Mesendoderm (in vitro differentiated cells): ENCODE data around the gene VTI1A.

Experiments
- DNase-seq: peaks from one replicate; pipeline ENCODE4 v3.0.0; 2013
- H2AK5ac ChIP-seq: 2 replicates; pipeline ENCODE4 v1.6.1; 2013; ENCODE audit warnings: low read length, inconsistent platforms
- H2BK120ac ChIP-seq: 2 replicates; pipeline ENCODE4 v1.6.1; 2013; ENCODE audit warnings: low read depth, mild to moderate bottlenecking, low read length, moderate library complexity, mixed read lengths
- H2BK15ac ChIP-seq: replicated peaks from 2 replicates; pipeline ENCODE4 v1.6.1; 2013; ENCODE audit warnings: low read depth, mild to moderate bottlenecking, moderate library complexity
- H2BK5ac ChIP-seq: 2 replicates; pipeline ENCODE4 v1.6.1; 2013; ENCODE audit warnings: low read length, inconsistent platforms
- H3K18ac ChIP-seq: 2 replicates; pipeline ENCODE4 v1.6.1; 2013; ENCODE audit warnings: mild to moderate bottlenecking, low read length, mixed read lengths
- H3K23ac ChIP-seq: one replicate; pipeline ENCODE4 v1.6.1; 2013; ENCODE audit warnings: low read length
- H3K27ac ChIP-seq: 2 replicates; pipeline ENCODE4 v1.5.1; 2013; ENCODE audit warnings: low read depth, mild to moderate bottlenecking, inconsistent platforms, low read length, moderate library complexity
- H3K27me3 ChIP-seq: 2 replicates; pipeline ENCODE4 v1.6.1; 2013; ENCODE audit warnings: low read length, control low read depth, mild to moderate bottlenecking, inconsistent platforms; ENCODE audit not compliant: insufficient read depth, poor library complexity
- H3K36me3 ChIP-seq: 2 replicates; pipeline ENCODE4 v1.6.1; 2013; ENCODE audit warnings: low read length, inconsistent platforms; ENCODE audit not compliant: control insufficient read depth, insufficient read depth
- H3K4ac ChIP-seq: one replicate; pipeline ENCODE4 v1.6.1; 2013; ENCODE audit warnings: low read depth, mild to moderate bottlenecking, low read length, moderate library complexity
- H3K4me1 ChIP-seq: 2 replicates; pipeline ENCODE4 v1.6.1; 2013; ENCODE audit warnings: low read depth, low read length, inconsistent platforms; ENCODE audit not compliant: control insufficient read depth
- H3K4me2 ChIP-seq: 2 replicates; pipeline ENCODE4 v1.6.1; 2013; ENCODE audit warnings: low read length
- H3K4me3 ChIP-seq: 2 replicates; pipeline ENCODE4 v1.5.1; 2013; ENCODE audit warnings: mild to moderate bottlenecking, low read length
- H3K56ac ChIP-seq: one replicate; pipeline ENCODE4 v1.6.1; 2013; ENCODE audit warnings: low read length
- H3K79me1 ChIP-seq: 2 replicates; pipeline ENCODE4 v1.6.1; 2013; ENCODE audit warnings: low read length, inconsistent platforms
- H3K79me2 ChIP-seq: 2 replicates; pipeline ENCODE4 v1.6.1; 2013; ENCODE audit warnings: mild to moderate bottlenecking, low read length; ENCODE audit not compliant: control insufficient read depth, insufficient read depth
- H3K9ac ChIP-seq: 2 replicates; pipeline ENCODE4 v1.6.1; 2013; ENCODE audit warnings: low read length, inconsistent platforms
- H4K5ac ChIP-seq: one replicate; pipeline ENCODE4 v1.6.1; 2013; ENCODE audit warnings: low read length
- H4K8ac ChIP-seq: one replicate; pipeline ENCODE4 v1.6.1; 2013; ENCODE audit warnings: low read depth, mild to moderate bottlenecking, control low read depth, low read length, moderate library complexity
- WGBS: extraction: QIAGEN DNeasy Blood & Tissue Kit; methylation state at CpG from one replicate; pipeline ENCODE4 v1.1.7; 2013; ENCODE audit warnings: low lambda C conversion rate, missing lambda C conversion rate; ENCODE audit not compliant: insufficient coverage; ENCODE audit errors: extremely low coverage; 5-methylcytosine and 5-hydroxymethylcytosine counted together

VTI1A gene

DNA sequence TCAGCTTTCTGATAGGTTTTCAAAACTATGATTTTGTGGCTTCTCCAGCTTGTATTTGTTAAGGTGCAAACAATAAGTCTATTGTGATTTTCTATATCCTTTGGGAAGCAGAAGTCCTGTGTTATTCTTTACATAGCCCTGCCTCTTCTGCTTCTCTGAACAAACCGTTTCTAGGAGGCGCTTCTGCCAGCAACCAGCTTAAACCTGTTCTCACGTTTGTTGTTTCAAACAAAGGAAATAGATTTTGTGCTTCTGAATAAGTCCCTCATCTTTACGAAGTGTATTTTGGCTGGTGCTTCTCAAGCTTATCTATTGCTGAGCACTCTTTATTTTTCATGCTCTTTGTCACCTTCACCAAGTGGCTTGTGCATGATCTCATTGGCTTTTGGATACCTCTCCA lies 61.0 kb downstream of the VTI1A start:
- no CpG with 5 or more reads among the region's 4 CpGs for WGBS
- no peaks in the 10 kb centered on the region for H3K36me3 ChIP-seq

DNA sequence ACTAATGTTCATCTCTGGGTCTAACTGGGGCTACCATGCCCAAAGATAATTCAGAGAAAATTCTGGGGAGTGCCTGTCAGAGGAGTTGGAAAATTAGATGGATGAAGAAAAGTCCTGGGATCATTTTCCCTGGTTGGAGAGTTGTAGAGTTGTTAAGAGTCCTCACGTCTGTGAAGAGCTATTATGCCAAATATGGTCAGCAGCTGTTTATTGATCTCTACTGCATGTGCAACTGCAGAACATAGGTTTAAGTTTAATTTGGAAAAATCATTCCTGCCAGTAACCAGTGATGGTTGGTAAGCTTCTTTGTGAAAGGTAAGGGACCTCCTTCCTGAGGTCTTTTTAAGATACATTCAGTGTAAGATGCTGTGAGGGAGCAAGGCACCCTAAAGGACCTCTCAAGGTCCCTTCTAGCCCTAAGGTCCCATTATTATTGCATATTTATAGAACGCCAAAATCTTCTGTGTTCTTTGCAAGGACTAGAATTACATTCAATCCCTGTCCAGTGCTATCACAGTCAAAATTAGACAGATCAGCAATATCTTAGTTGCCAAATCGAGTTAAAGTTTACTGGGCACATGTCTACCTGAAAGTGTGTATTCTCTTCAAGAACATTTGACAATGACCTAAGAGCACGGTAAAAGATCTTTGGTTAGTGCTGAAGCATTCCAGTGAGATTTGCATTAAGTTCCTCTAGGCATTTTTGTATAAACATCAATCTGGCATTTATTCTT lies 62.7 kb downstream of the VTI1A start:
- H4K8ac ChIP-seq: no peak overlapping the region
- no peak overlapping the region for H3K4me3 ChIP-seq
- no peak overlapping the region for H2BK15ac ChIP-seq
- no peak overlapping the region for H3K4ac ChIP-seq
- no peak overlapping the region for H4K5ac ChIP-seq
- H3K27me3 ChIP-seq: no peaks in the 10 kb centered on the region
- DNase-seq: no peak
- no peak overlapping the region for H2BK5ac ChIP-seq
- no peak overlapping the region for H3K4me2 ChIP-seq
- H3K23ac ChIP-seq: no peak overlapping the region
- no peak overlapping the region for H3K56ac ChIP-seq
- H3K4me1 ChIP-seq: no peaks in the 10 kb centered on the region
- H2AK5ac ChIP-seq: no peak overlapping the region
- no peak overlapping the region for H3K18ac ChIP-seq
- H3K36me3 ChIP-seq: no peaks in the 10 kb centered on the region
- no CpG with 5 or more reads among the region's 4 CpGs for WGBS
- no peaks in the 10 kb centered on the region for H3K79me1 ChIP-seq
- H3K27ac ChIP-seq: no peak overlapping the region
- no peak overlapping the region for H2BK120ac ChIP-seq
- H3K79me2 ChIP-seq: no peaks in the 10 kb centered on the region
- no peak overlapping the region for H3K9ac ChIP-seq

More for the DNA sequence above, 61.0 kb downstream of the VTI1A start:
- Histone ChIP-seq H3K27ac (no peak overlapping the region), H2BK15ac (no peak overlapping the region), H3K27me3 (no peaks in the 10 kb centered on the region), H4K8ac (no peak overlapping the region), H3K23ac (no peak overlapping the region), H2BK120ac (no peak overlapping the region), H3K79me2 (no peaks in the 10 kb centered on the region), H4K5ac (no peak overlapping the region), H3K79me1 (no peaks in the 10 kb centered on the region), H3K4ac (no peak overlapping the region), H3K18ac (no peak overlapping the region), H3K4me1 (no peaks in the 10 kb centered on the region), H2AK5ac (no peak overlapping the region), H3K9ac (no peak overlapping the region), H2BK5ac (no peak overlapping the region), H3K4me3 (no peak overlapping the region), H3K4me2 (no peak overlapping the region), H3K56ac (no peak overlapping the region)
- no peak for DNase-seq

DNA sequence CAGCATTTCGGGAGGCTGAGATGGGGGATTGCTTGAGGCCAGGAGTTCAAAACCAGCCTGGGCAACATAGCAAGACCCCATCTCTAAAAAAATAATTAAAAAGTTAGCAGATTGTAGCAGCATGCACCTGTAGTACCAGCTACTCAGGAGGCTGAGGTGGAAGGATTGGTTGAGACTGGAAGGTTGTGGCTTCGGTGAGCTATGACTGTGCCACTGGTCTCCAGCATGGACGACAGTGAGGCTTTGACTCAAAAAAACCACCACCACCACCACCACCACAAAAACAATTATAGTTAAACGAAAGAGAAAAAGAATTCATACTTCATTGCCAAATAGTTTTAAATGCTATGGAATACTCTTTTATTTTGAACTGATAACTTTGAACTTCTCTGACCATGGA lies 63.4 kb downstream of the VTI1A start:
- H3K56ac ChIP-seq: no peak overlapping the region
- WGBS: no CpG with 5 or more reads among the region's 4 CpGs

DNA sequence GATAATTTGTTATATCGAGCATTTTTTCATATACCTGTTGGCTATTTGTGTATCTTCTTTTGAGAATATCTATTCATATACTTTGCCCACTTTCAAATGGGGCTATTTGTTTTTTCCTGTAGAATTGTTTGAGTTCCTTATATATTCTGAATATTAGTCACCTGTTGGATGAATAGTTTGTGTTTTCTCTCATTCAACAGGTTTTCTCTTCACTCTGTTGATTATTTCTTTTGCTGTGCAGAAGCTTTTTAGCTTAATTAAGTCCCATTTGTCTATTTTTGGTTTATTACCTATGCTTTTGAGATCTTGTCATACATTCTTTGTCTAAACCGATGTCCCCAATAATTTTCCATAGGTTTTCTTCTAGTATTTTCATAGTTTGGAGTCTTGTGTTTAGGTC lies 65.3 kb downstream of the VTI1A start:
- no peaks in the 10 kb centered on the region for H3K36me3 ChIP-seq
- no peak overlapping the region for H2BK120ac ChIP-seq

More for the DNA sequence above, 63.4 kb downstream of the VTI1A start:
- no peak overlapping the region for H3K27ac ChIP-seq
- H3K4me3 ChIP-seq: no peak overlapping the region
- H2BK5ac ChIP-seq: no peak overlapping the region
- H3K18ac ChIP-seq: no peak overlapping the region
- H3K27me3 ChIP-seq: no peaks in the 10 kb centered on the region
- no peak overlapping the region for H2BK120ac ChIP-seq
- DNase-seq: no peak
- no peak overlapping the region for H2AK5ac ChIP-seq
- H3K79me1 ChIP-seq: no peaks in the 10 kb centered on the region
- no peak overlapping the region for H3K4ac ChIP-seq
- no peak overlapping the region for H4K5ac ChIP-seq
- H2BK15ac ChIP-seq: no peak overlapping the region
- H3K9ac ChIP-seq: no peak overlapping the region
- no peaks in the 10 kb centered on the region for H3K36me3 ChIP-seq
- no peak overlapping the region for H3K23ac ChIP-seq
- no peak overlapping the region for H4K8ac ChIP-seq
- no peaks in the 10 kb centered on the region for H3K4me1 ChIP-seq
- no peak overlapping the region for H3K4me2 ChIP-seq
- no peaks in the 10 kb centered on the region for H3K79me2 ChIP-seq

DNA sequence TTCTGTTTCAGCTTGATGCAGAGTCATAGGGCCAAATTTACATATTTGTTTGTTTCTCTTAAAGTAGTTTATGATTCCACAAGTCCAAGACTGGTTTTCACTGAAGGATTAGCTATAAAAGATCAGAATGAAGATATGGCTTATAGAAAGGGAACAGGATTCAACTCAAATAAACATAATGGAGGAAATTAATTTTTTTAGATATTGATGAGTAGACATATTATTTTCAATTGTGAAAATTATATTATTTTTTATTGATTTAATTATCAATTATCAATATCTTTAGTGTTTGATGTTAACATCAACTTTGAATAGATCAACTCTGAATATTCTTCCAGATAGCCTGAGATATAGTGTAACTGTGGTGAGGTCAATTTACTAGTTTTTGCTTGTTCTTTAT lies 68.1 kb downstream of the VTI1A start:
- Histone ChIP-seq H2BK5ac (no peak overlapping the region), H3K23ac (no peak overlapping the region), H3K36me3 (no peaks in the 10 kb centered on the region), H3K4me1 (no peaks in the 10 kb centered on the region), H4K5ac (no peak overlapping the region), H2BK15ac (no peak overlapping the region), H2BK120ac (no peak overlapping the region), H3K27ac (no peak overlapping the region), H3K56ac (no peak overlapping the region), H3K18ac (no peak overlapping the region), H3K27me3 (no peaks in the 10 kb centered on the region), H2AK5ac (no peak overlapping the region), H4K8ac (no peak overlapping the region), H3K4me2 (no peak overlapping the region), H3K79me1 (no peaks in the 10 kb centered on the region), H3K4me3 (no peak overlapping the region), H3K9ac (no peak overlapping the region), H3K4ac (no peak overlapping the region), H3K79me2 (no peaks in the 10 kb centered on the region)
- no peak for DNase-seq

More for the DNA sequence above, 65.3 kb downstream of the VTI1A start:
- Histone ChIP-seq H3K4me2 (no peak overlapping the region), H3K4me3 (no peak overlapping the region), H3K56ac (no peak overlapping the region), H3K79me1 (no peaks in the 10 kb centered on the region), H3K23ac (no peak overlapping the region), H3K9ac (no peak overlapping the region), H3K79me2 (no peaks in the 10 kb centered on the region), H3K4ac (no peak overlapping the region), H4K5ac (no peak overlapping the region), H2BK5ac (no peak overlapping the region), H3K18ac (no peak overlapping the region), H2AK5ac (no peak overlapping the region), H3K27ac (no peak overlapping the region), H2BK15ac (no peak overlapping the region), H3K27me3 (no peaks in the 10 kb centered on the region), H4K8ac (no peak overlapping the region), H3K4me1 (no peaks in the 10 kb centered on the region)
- no CpG with 5 or more reads among the region's 2 CpGs for WGBS
- no peak for DNase-seq

DNA sequence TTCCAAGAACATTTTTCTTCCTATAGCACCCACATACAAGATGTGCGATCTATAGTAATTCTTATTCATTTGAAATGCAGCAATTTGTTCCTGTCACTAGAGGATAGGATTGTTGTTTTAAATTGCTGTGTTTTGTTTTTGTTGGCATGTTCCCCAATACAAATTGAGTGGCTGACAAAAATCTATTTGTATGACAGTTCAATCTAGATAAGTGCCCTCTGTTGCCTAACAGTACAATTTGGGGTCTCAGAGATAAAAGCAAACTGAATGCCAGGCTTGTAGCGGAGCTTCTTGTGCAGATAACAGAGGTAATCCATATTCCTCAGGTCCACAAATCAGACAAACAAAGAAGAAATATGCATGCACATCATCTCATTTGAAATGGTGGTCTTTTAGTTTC lies 68.8 kb downstream of the VTI1A start:
- H3K36me3 ChIP-seq: no peaks in the 10 kb centered on the region
- H3K18ac ChIP-seq: no peak overlapping the region
- no peak overlapping the region for H3K4me3 ChIP-seq
- H3K4me2 ChIP-seq: no peak overlapping the region
- DNase-seq: no peak
- H3K27ac ChIP-seq: no peak overlapping the region
- no peak overlapping the region for H2AK5ac ChIP-seq
- no CpG with 5 or more reads among the region's 2 CpGs for WGBS
- no peaks in the 10 kb centered on the region for H3K79me2 ChIP-seq
- H3K9ac ChIP-seq: no peak overlapping the region
- H4K5ac ChIP-seq: no peak overlapping the region
- no peaks in the 10 kb centered on the region for H3K27me3 ChIP-seq
- H3K4ac ChIP-seq: no peak overlapping the region
- H2BK5ac ChIP-seq: no peak overlapping the region
- H2BK15ac ChIP-seq: no peak overlapping the region
- no peaks in the 10 kb centered on the region for H3K79me1 ChIP-seq
- H3K23ac ChIP-seq: no peak overlapping the region
- H4K8ac ChIP-seq: no peak overlapping the region
- no peak overlapping the region for H2BK120ac ChIP-seq
- H3K56ac ChIP-seq: no peak overlapping the region
- no peaks in the 10 kb centered on the region for H3K4me1 ChIP-seq
